HG03175 (cell line): ENCODE data around the gene RAB3D.
A peak's percentile ranks its signal among the peaks of the same experiment; 100 is the strongest.
"Not testable (repeated sequence)": the region's sequence is repeated elsewhere in the genome, so short reads cannot be mapped to it uniquely, and the experiment has no call there.

Source experiments
- ATAC-seq: cut with Tn5 transposase; IDR thresholded peaks from one replicate; pipeline ENCODE4 v1.9.1; 2021; ENCODE audit warnings: mild to moderate bottlenecking, moderate library complexity; ENCODE audit not compliant: unreplicated experiment

RAB3D gene

DNA sequence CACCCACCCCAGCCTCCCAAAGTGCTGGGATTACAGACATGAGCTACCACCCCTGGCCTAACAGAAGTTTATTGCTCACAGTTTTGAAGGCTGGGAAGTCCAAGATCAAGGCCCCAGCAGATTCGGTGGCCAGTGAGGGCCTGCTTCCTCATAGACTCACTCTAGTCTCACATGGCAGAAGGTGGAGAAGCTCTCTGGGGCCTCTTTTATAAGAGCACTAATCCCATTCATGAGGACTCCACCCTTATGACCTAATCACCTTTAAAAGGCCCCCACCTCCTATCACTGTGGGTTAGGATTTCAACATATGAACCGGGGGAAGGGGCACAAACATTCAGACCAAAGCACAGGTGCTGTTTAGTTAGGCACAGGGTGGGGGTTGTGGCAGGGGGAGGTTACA is 28.1 kb upstream of the RAB3D start:
- no peak for ATAC-seq

- no peak for ATAC-seq
These were observed 26.2 kb upstream of the RAB3D start for GRCh38 chr19:11365557-11366117.

DNA sequence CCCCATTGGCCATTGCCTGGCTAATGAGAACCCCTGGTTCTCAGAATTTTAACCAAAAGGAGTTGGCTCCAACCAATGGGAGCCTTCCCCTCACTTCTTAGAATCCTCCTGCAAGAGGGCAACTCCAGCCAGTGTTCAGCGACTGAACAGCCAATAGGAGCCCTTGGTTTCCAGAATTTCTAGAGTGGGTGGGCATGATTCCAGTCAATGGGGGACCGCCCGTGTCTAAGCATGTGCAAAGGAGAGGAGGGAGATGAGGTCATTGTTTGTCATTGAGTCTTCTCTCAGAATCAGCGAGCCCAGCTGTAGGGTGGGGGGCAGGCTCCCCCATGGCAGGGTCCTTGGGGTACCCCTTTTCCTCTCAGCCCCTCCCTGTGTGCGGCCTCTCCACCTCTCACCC is 25.5 kb upstream of the RAB3D start:
- ATAC-seq: no peak

GRCh38 chr19:11364296-11364904 is 24.9 kb upstream of the RAB3D start:
- no peak for ATAC-seq

DNA sequence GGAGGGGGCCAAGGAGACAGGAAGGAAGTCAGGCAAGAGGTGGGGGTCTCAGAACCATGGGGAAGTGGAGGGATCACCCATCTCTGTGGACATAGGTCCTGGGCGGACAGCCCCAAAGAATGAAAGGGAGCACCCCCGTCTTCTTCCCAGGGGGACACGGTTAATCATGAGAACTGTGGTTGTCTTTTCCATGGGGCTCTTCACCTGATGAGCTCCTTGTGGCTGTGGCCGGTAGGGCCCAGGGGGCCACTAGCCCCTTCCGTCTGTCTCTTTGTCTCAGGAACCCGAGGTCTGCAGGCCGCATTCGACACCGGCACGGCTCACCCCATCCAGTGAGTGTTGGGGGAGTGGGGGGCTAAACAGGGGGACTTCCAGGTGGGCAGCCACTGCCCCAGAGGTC is 24.4 kb upstream of the RAB3D start:
- no peak for ATAC-seq

- no peak for ATAC-seq
These were observed 22.6 kb upstream of the RAB3D start for GRCh38 chr19:11361771-11362731.

GRCh38 chr19:11361037-11361770 is 21.7 kb upstream of the RAB3D start:
- ATAC-seq: no peak

DNA sequence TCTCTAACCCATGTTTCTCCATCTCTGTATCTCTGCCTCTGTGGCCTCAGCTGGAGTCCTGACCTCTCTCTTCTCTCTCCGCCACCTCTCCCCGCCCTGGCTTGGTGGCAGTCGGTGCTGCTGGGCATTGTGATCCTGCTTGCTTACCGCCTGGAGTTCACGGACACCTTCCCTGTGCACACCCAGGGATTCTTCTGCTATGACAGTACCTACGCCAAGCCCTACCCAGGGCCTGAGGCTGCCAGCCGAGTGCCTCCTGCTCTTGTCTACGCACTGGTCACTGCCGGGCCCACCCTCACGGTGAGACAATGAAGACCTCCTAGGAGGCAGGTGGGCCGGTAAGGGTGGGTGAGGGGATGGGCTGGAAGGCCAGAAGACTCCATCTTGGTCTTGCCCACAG is 20.0 kb upstream of the RAB3D start:
- no peak for ATAC-seq

GRCh38 chr19:11356676-11357550 is 17.5 kb upstream of the RAB3D start:
- no peak for ATAC-seq

DNA sequence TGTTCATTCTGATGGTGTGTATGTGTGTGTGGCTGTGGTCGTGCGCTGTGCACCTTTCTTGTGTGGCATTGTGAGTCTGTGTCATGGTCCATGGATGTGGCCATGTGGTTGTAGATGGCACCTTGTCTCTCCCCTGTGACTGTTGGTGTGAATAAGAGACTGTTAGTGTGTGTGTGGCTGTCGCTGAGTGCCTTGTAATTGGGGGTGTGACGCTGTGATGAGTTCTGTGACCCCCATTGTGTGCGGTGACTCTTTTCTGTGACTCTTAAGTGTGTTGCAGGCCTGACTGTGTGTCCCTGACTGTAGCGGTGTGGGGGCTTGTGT is 16.6 kb upstream of the RAB3D start:
- ATAC-seq: no peak

DNA sequence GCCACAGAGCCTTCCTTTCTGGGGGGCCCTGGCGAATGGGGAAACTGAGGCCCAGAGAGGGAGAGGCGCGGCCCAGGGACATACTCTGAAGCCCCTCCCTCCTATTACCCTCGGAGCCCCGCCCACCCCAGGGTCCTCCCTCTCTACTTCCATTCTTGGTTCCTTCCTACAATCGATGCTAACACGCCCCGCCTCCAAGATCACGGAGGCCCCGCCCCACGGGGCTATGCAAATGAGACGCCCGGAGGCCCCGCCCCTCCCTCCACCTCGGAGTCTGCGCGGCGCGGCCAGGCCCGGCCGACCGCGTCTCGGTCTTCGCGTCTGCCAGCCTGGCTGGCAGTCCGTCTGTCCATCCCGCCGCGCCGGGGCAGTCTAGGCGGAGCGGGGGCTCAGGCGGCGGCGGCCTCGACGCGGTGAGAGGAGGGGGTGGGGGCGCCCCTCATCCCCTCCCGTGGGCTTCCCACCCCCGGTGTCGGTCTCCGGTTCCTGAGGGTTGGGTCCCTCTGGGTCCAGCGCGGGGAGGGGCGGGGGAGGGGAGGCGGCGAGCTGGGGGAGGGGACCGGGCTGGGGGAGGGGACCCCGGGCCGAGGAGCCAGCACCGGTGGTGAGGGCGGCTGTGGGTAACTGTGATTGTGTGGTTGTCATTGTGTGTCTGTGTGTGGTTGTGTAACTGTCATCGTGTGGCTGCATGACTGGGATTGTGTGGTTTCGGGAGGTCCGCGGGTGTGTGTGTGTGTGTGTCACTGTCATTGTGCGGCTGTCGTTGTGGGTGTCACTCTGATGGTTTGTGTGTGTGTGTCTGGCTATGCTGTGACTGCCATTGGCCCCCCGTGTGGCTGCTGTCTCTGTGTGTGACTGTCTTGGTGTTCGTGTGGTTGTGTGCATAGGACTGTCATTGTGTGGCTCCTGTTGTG is 16.0 kb upstream of the RAB3D start, which contains the start of gene PLPPR2:
PLPPR2 (plus strand) TSS at position 273 of the 914 bp plus-strand sequence. CDS start 2,242 bp downstream, outside the sequence.
- ATAC-seq: no peak

- ATAC-seq: not testable (repeated sequence)
These were observed 14.6 kb upstream of the RAB3D start for GRCh38 chr19:11354102-11354501.

- no peak for ATAC-seq
These were observed 9.7 kb upstream of the RAB3D start for GRCh38 chr19:11349171-11349570.

DNA sequence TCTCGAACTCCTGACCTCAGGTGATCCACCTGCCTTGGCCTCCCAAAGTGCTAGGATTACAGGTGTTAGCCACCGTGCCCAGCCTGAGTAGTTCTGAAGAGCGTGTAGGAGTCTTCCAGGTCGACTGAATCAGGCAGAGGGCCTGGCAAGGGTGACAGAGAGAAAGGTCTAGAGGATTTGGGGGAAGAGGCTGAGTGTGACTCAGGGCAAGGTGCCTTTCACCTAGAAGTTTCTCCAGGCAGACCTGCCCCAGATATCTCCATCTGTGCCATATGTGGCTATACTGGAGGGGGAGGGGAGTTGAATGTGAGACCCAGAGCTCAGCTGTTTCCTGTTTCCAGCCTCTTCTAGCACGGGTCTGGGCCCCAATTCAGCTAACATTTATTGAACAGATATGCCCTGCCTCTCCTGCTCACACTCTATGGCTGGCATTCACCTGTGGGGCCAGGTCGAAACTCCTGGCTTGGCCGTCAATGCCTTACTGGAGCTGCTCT is 8.1 kb upstream of the RAB3D start:
- ATAC-seq: no peak

- peak; percentile 90 for ATAC-seq
These were observed 6.9 kb upstream of the RAB3D start, which contains the start of the genes CCDC159 and TMEM205 for GRCh38 chr19:11346104-11346940. Gene CCDC159, plus strand, starts transcription at chr19:11346519. Its CDS starts 88 bp downstream, at chr19:11346607. Gene TMEM205, minus strand, starts transcription at chr19:11346268. Its CDS starts 649 bp downstream, at chr19:11345619.

- ATAC-seq: no peak
These were observed 5.8 kb upstream of the RAB3D start for GRCh38 chr19:11345122-11345803.

DNA sequence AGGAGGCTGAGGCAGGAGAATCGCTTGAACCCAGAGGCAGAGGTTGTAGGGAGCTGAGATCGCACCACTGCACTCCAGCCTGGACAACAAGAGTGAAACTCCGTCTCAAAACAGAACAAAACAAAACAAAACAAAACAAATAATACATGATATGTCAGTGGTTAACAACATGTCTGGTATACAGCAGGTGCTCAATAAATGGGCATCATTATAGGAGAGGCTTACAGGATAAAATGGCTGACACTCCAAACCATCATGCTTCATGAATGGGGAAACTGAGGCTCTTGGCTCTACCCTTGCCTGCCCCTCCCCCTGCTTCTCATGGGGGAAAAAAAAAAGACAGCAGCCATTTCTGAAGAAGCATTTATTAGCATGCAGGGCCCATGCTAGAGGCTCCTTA is 3.0 kb upstream of the RAB3D start:
- no peak for ATAC-seq
